ENCODE results near the gene CRIM1. TPM values are rescaled to one million over a fixed set of nuclear protein-coding genes. Genes with fewer than 3 reads are reported as not detected.

The CRIM1 gene
- total and polyA plus RNA-seq, 2 of the 8 experiments (the other 6 are each of a cell fraction or from before 2014, with no cell fraction given): 9.4 to 28.4 TPM

- Histone ChIP-seq H4K8ac (ENCODE audit: extremely low read depth, insufficient read depth, low read length) (no peak overlapping the region), H3K4me3 (ENCODE audit: extremely low read depth in 1 of 4, insufficient read depth in 2 of 4, low read depth in 3 of 4, low read length in 4 of 4) (no peak overlapping the region), H3K27me3 (replicated peaks in 1 of 4; ENCODE audit: control insufficient read depth in 3 of 4, extremely low read depth in 1 of 4, insufficient read depth in 3 of 4, low read length in 3 of 4) (peaks cover 0 to 1% (median 0%) of the 10 kb centered on the region in 4 experiments; a peak in 1 of 7 replicates), H4K20me1 (replicated peaks in 1 of 2; ENCODE audit: control insufficient read depth in 1 of 2, insufficient read depth in 2 of 2, low read length in 2 of 2) (peaks cover 0 to 2% of the 10 kb centered on the region in 2 experiments), H3K4me2 (ENCODE audit: insufficient read depth in 1 of 2, low read depth in 2 of 2, low read length in 2 of 2) (no peak overlapping the region), H3K23ac (ENCODE audit: insufficient read length) (no peak overlapping the region), H3K14ac (ENCODE audit: insufficient read length) (no peak overlapping the region), H2BK5ac (ENCODE audit: low read depth, low read length) (no peak overlapping the region), H3K27ac (ENCODE audit: low read depth, low read length) (no peak overlapping the region), H3K4ac (replicated peaks; ENCODE audit: insufficient read length, low read depth, low read length) (no peak overlapping the region), H3K79me1 (ENCODE audit: low read depth, low read length) (no peaks in the 10 kb centered on the region; the same call in 1 of the 2 replicates), H2BK20ac (ENCODE audit: low read length) (no peak overlapping the region), H2BK15ac (ENCODE audit: low read length) (no peak overlapping the region), H2BK12ac (ENCODE audit: low read depth, low read length) (no peak overlapping the region), H2AFZ (ENCODE audit: low read length) (no peak overlapping the region), H3K9ac (replicated peaks in 1 of 4; ENCODE audit: extremely low read depth in 1 of 4, low read depth in 3 of 4, low read length in 3 of 4) (no peak overlapping the region), H3K4me1 (replicated peaks in 1 of 4; ENCODE audit: control insufficient read depth in 3 of 4, insufficient read depth in 4 of 4, low read length in 3 of 4) (no peaks in the 10 kb centered on the region), H3K56ac (replicated peaks; ENCODE audit: insufficient read length, low read depth, low read length) (no peak overlapping the region), H3K18ac (ENCODE audit: extremely low read depth, low read length) (no peak overlapping the region), H3K36me3 (ENCODE audit: control insufficient read depth in 2 of 4, insufficient read depth in 4 of 4, low read length in 3 of 4) (peaks cover 0 to 2% (median under 1%) of the 10 kb centered on the region in 4 experiments; a peak in 3 of 8 replicates), H3K79me2 (ENCODE audit: control insufficient read depth in 1 of 2, insufficient read depth in 2 of 2, low read length in 2 of 2) (no peaks in the 10 kb centered on the region), H2BK120ac (replicated peaks; ENCODE audit: low read depth, low read length) (no peak overlapping the region), H4K91ac (replicated peaks; ENCODE audit: insufficient read length, low read length) (no peak overlapping the region), H2AK5ac (ENCODE audit: low read depth, low read length) (no peak overlapping the region), H3K23me2 (ENCODE audit: low read depth, low read length) (no peaks in the 10 kb centered on the region), H4K5ac (ENCODE audit: insufficient read length, low read depth, low read length) (no peak overlapping the region), H3K9me3 (ENCODE audit: insufficient read depth in 2 of 2, low read depth in 1 of 2, low read length in 1 of 2) (no peaks in the 10 kb centered on the region)
- CTCF ChIA-PET (ENCODE audit: partially characterized antibody): interaction anchor here (0.6 to 2.3 kb wide), 4 partner anchors 24 to 195 kb away, joined by 3 to 10 read pairs (median 4); no protein-coding TSS in a partner anchor
- FAIRE-seq (no peak), DNase-seq (ENCODE audit: low read depth in 1 of 2, low spot score in 2 of 2) (no peak)
- 89% methylated on average over 6 of the region's 6 CpGs; no CpG with 5 or more reads in 1 of the 2 experiments for WGBS, 2 experiments (ENCODE audit: extremely low coverage in 1 of 2, insufficient coverage in 1 of 2, insufficient read length in 1 of 2, insufficient replicate concordance in 2 of 2, low coverage in 1 of 2, low lambda C conversion rate in 2 of 2, missing lambda C conversion rate in 1 of 2)
- POLR2A ChIA-PET (ENCODE audit: partially characterized antibody): interaction anchor here (1.2 kb wide), 1 partner anchor 11 kb away, joined by 6 read pairs; the partner anchor contains the start of gene FEZ2
- TF ChIP-seq NANOG (IDR thresholded peaks at IDR 0.05; ENCODE audit: insufficient read depth, low read depth, low read length, poor library complexity, severe bottlenecking) (no peak), HDAC6 (IDR thresholded peaks at IDR 0.05; ENCODE audit: low read depth, low read length) (no peak), POLR2AphosphoS5 (IDR thresholded peaks at IDR 0.05; ENCODE audit: low read depth, low read length) (no peak), CHD2 (IDR thresholded peaks at IDR 0.05; ENCODE audit: low read length) (no peak), EP300 (IDR thresholded peaks at IDR 0.05; ENCODE audit: borderline replicate concordance in 1 of 2, low read depth in 2 of 2, low read length in 2 of 2) (no peak)
- TF ChIP-seq, protein P1, sequence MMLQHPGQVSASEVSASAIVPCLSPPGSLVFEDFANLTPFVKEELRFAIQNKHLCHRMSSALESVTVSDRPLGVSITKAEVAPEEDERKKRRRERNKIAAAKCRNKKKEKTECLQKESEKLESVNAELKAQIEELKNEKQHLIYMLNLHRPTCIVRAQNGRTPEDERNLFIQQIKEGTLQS (IDR thresholded peaks at IDR 0.05; ENCODE audit: insufficient read depth, low read depth, low read length): no peak
Measured at GRCh38 chr2:36586672-36587071, 231.1 kb downstream of the CRIM1 start.
